ENCODE data around the gene UBA1. TPM values are rescaled to one million over a fixed set of nuclear protein-coding genes. Genes with fewer than 3 reads are reported as not detected.

Gene UBA1
- total and polyA plus RNA-seq, 2 donors, result 61.0 to 119 TPM

DNA sequence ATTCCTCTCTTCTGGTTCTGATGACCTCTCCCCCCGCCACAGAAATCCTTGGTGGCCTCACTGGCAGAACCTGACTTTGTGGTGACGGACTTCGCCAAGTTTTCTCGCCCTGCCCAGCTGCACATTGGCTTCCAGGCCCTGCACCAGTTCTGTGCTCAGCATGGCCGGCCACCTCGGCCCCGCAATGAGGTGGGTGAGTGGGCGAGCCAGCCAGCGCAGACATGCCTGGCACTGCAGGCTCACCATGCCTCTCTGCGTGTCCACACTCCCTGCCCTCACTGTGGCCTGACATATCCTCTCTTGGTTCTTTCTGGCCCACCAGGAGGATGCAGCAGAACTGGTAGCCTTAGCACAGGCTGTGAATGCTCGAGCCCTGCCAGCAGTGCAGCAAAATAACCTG, 8.7 kb downstream of the UBA1 start:
- Histone ChIP-seq H3K4me1 (ENCODE audit: insufficient read depth) (no peaks in the 10 kb centered on the region), H3K27ac (ENCODE audit: low read depth) (no peak overlapping the region), H3K4me3 (ENCODE audit: low read depth, low read length) (no peak overlapping the region), H3K36me3 (ENCODE audit: insufficient read depth) (peaks cover 12% of the 10 kb centered on the region)
- no peak for DNase-seq (ENCODE audit: extremely low spot score)
- 95% methylated on average over 11 of the region's 11 CpGs for WGBS

DNA sequence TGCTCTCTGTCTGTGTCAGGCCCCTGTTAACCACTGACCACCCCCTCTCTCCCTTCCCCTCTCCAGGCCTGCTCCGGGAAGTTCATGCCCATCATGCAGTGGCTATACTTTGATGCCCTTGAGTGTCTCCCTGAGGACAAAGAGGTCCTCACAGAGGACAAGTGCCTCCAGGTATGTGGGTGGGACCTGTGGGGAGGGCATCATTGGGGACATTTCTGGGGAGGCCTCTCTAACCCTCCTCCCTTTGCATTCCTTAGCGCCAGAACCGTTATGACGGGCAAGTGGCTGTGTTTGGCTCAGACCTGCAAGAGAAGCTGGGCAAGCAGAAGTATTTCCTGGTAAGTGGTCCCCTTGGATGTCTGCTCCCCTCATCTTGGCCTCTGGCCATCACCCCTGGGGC, 9.2 kb downstream of the UBA1 start:
- 70% methylated on average over 4 of the region's 4 CpGs for WGBS
- H3K36me3 ChIP-seq (ENCODE audit: insufficient read depth), result peaks cover 12% of the 10 kb centered on the region

DNA sequence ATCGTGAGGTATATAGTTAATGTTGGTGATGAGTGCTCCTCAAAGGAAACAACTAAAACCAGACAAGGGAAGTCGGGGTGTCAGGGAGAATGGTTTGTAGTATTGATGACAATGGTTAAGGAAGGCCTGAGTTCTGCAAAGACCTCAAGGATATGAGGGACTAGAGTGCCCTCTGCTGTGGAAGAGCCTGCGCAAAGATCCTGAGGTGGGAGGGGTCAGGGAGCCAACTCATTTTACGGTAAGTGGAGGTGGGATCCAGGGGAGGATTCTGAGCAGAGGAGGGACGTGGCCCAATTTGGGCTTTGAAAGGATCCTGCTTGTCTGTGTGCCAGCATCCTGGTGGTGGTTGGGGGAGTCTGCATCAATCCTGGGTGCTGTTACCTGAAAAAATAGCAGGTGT, 11.3 kb downstream of the UBA1 start:
- H3K4me1 ChIP-seq (ENCODE audit: insufficient read depth), result no peaks in the 10 kb centered on the region
- no peak overlapping the region for H3K4me3 ChIP-seq (ENCODE audit: low read depth, low read length)
- H3K36me3 ChIP-seq (ENCODE audit: insufficient read depth), result peaks cover 11% of the 10 kb centered on the region
- DNase-seq (ENCODE audit: extremely low spot score), result no peak
- WGBS, result 65% methylated on average over 5 of the region's 5 CpGs
- H3K27ac ChIP-seq (ENCODE audit: low read depth), result no peak overlapping the region

More for the DNA sequence above, 9.2 kb downstream of the UBA1 start:
- Histone ChIP-seq H3K27ac (ENCODE audit: low read depth) (no peak overlapping the region), H3K4me1 (ENCODE audit: insufficient read depth) (no peaks in the 10 kb centered on the region), H3K4me3 (ENCODE audit: low read depth, low read length) (no peak overlapping the region)
- DNase-seq (ENCODE audit: extremely low spot score), result no peak

DNA sequence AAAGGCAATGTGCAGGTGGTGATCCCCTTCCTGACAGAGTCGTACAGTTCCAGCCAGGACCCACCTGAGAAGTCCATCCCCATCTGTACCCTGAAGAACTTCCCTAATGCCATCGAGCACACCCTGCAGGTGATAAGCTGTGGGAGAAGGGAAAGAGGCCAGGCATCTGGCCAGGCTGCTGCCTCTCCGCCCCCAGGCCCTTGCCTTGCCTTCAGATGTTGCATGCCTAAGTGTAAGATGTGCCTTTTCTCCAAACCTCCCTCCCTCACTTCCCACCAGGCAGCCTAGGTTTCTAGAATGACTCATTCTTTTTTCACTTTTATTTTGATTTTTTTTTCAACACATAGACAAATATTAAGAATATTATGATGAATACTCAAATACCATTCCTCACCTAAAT, 12.7 kb downstream of the UBA1 start:
- H3K4me1 ChIP-seq (ENCODE audit: insufficient read depth), result no peaks in the 10 kb centered on the region
- H3K4me3 ChIP-seq (ENCODE audit: low read depth, low read length), result no peak overlapping the region
- no peak overlapping the region for H3K27ac ChIP-seq (ENCODE audit: low read depth)
- DNase-seq (ENCODE audit: extremely low spot score), result no peak
- peaks cover 13% of the 10 kb centered on the region for H3K36me3 ChIP-seq (ENCODE audit: insufficient read depth)
- WGBS, result 75% methylated on average over 3 of the region's 3 CpGs

DNA sequence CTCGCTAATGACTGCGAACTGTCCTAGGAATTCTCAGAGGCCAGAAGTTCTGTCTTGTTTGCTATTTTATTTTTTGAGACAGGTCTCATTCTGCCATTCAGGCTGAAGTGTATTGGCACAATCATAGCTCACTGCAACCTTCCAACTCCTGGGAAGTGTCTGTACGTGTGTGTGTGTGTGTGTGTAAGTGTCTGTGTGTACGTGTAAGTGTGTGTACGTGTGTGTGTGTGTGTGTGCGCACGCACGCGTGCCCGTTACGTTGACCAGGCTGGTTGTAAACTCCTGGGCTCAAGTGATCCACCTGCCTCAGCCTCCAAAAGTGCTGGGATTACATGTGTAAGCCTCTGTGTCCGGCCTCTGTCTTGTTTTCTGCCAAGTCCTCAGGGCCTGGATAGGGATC, 14.5 kb downstream of the UBA1 start:
- no peak for DNase-seq (ENCODE audit: extremely low spot score)
- H3K36me3 ChIP-seq (ENCODE audit: insufficient read depth), result peaks cover 15% of the 10 kb centered on the region
- 80% methylated on average over 12 of the region's 12 CpGs for WGBS
- H3K4me3 ChIP-seq (ENCODE audit: low read depth, low read length), result no peak overlapping the region
- no peak overlapping the region for H3K27ac ChIP-seq (ENCODE audit: low read depth)
- H3K4me1 ChIP-seq (ENCODE audit: insufficient read depth), result no peaks in the 10 kb centered on the region

DNA sequence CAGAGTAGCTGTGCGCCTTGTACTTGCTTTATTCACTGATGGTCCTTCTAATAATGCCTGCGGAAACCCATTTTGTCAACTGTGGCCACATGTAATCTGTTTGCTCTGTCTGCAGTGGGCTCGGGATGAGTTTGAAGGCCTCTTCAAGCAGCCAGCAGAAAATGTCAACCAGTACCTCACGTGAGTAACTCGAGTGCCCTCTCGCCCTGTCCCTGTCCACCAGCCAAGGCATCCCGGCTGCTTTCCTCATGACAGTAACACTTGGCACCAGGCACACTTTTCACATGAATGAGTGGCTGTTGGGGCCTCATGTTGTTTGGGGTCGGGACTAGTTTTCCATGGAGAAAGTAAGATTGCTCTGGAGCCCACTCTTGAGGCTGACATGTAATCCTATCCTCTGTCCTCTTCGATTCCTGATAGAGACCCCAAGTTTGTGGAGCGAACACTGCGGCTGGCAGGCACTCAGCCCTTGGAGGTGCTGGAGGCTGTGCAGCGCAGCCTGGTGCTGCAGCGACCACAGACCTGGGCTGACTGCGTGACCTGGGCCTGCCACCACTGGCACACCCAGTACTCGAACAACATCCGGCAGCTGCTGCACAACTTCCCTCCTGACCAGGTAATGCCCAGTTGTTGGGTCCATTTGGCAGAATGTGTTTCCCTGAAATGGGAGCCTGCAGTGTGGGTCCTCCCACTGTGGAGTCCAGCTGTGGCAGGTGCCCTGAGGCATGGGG, 16.0 kb downstream of the UBA1 start:
- no peak overlapping the region for H3K27ac ChIP-seq (ENCODE audit: low read depth)
- WGBS, result 88% methylated on average over 16 of the region's 16 CpGs
- DNase-seq (ENCODE audit: extremely low spot score), result no peak
- no peaks in the 10 kb centered on the region for H3K4me1 ChIP-seq (ENCODE audit: insufficient read depth)
- peaks cover 12% of the 10 kb centered on the region for H3K36me3 ChIP-seq (ENCODE audit: insufficient read depth)
- H3K4me3 ChIP-seq (ENCODE audit: low read depth, low read length), result no peak overlapping the region

DNA sequence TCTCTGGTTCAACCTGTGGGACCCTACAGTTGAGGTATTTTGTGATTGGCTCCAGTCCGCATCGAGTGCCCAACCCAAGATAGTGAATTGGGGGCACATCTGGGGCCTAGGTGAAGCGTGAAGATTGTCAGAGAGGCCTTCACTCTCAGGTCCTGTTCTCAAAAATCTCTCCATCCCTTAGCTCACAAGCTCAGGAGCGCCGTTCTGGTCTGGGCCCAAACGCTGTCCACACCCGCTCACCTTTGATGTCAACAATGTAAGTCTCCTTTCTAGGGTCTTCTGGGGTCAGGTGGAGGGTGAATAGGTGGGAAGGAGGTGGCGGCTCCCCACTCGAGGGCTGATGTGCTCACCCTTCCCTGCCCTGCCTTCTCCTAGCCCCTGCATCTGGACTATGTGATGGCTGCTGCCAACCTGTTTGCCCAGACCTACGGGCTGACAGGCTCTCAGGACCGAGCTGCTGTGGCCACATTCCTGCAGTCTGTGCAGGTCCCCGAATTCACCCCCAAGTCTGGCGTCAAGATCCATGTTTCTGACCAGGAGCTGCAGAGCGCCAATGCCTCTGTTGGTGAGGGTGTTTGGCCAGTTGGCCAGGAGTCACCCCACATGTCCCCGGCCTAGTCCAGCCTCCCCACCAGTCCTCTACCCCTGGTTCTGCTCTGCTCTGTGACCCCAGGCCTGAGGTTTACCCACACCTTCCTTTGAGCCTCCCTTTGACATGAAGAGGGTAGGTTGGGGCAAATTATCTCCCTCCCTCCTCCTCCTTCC, 17.2 kb downstream of the UBA1 start:
- Histone ChIP-seq H3K4me3 (ENCODE audit: low read depth, low read length) (no peak overlapping the region), H3K27ac (ENCODE audit: low read depth) (no peak overlapping the region), H3K36me3 (ENCODE audit: insufficient read depth) (peaks cover 12% of the 10 kb centered on the region), H3K4me1 (ENCODE audit: insufficient read depth) (no peaks in the 10 kb centered on the region)
- WGBS, result 90% methylated on average over 15 of the region's 15 CpGs
- no peak for DNase-seq (ENCODE audit: extremely low spot score)

DNA sequence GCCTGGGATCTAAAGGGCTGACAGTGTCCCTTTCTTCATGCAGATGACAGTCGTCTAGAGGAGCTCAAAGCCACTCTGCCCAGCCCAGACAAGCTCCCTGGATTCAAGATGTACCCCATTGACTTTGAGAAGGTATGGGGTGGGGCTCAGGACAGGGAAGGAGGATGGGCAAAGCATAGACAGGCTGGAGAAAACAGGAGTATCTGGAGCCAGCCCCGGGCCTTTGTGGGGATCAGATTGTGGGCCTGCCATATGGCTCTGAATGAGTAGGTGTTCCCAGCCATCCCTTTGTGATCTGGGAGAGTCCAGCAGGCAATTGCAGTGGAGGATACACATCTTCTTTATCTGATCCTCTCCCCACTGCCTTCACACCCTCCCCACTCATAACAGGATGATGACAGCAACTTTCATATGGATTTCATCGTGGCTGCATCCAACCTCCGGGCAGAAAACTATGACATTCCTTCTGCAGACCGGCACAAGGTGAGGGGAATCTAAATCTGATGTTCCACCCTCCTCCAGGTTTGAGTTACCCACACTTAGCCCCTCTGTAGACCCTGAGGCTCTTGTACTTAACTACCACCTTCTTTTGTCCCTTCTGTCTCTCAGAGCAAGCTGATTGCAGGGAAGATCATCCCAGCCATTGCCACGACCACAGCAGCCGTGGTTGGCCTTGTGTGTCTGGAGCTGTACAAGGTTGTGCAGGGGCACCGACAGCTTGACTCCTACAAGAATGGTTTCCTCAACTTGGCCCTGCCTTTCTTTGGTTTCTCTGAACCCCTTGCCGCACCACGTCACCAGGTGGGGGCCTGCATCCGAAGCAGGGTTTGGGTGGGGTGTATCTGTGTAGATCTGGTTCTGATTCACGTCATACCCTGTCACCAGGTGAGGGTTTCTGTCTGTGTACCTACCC, 19.0 kb downstream of the UBA1 start:
- no peak overlapping the region for H3K27ac ChIP-seq (ENCODE audit: low read depth)
- WGBS, result 89% methylated on average over 12 of the region's 12 CpGs
- peaks cover 8% of the 10 kb centered on the region for H3K36me3 ChIP-seq (ENCODE audit: insufficient read depth)
- no peaks in the 10 kb centered on the region for H3K4me1 ChIP-seq (ENCODE audit: insufficient read depth)
- DNase-seq (ENCODE audit: extremely low spot score), result no peak
- no peak overlapping the region for H3K4me3 ChIP-seq (ENCODE audit: low read depth, low read length)

DNA sequence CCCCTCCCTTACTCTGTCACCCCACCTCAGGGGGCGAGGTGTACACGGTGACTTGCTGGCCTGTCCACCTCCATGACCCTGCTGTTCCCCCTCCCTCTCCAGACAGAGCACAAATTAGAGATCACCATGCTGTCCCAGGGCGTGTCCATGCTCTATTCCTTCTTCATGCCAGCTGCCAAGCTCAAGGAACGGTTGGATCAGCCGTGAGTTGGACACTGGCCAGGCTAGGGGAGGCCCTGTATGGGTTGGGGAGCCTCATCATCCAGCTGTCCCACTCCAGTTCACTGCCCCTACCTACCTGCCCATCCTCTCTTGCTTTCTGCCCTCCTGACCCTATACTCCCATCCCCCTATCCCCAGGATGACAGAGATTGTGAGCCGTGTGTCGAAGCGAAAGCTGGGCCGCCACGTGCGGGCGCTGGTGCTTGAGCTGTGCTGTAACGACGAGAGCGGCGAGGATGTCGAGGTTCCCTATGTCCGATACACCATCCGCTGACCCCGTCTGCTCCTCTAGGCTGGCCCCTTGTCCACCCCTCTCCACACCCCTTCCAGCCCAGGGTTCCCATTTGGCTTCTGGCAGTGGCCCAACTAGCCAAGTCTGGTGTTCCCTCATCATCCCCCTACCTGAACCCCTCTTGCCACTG, 20.9 kb downstream of the UBA1 start:
- no peaks in the 10 kb centered on the region for H3K4me1 ChIP-seq (ENCODE audit: insufficient read depth)
- H3K4me3 ChIP-seq (ENCODE audit: low read depth, low read length), result no peak overlapping the region
- WGBS, result 81% methylated on average over 20 of the region's 20 CpGs
- H3K27ac ChIP-seq (ENCODE audit: low read depth), result no peak overlapping the region
- H3K36me3 ChIP-seq (ENCODE audit: insufficient read depth), result peaks cover 5% of the 10 kb centered on the region
- DNase-seq (ENCODE audit: extremely low spot score), result no peak

DNA sequence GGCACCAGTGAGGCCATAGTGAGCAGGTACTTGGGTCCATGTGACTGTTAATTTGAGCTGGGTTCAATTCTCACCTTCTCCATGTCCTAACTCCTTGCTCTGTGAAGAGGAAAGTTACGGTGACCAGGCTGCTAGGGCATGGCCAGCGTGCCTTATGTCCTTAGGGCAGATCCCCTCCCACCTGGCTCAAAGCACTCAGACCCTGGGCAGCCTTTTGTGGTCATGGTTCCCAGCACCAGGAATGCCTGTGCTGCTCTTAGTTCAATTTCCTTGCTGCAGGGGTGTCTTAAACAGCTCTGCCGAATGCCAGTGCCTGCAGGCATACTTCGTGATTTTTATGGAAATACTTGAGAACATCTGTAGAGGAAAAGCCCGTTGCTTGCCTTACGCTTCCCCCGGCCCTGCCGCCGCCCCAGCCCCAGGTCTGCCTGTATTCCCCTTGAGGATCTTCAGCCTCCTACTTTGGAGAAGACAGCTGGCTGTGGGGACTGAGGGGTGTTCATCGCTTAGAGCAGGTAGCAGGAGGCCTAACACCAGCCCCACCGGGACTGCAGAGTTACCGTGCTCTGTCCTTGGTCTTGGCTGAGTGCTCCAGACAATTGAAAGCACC, 21.8 kb downstream of the UBA1 start:
- 81% methylated on average over 12 of the region's 12 CpGs for WGBS
- H3K4me1 ChIP-seq (ENCODE audit: insufficient read depth), result no peaks in the 10 kb centered on the region
- no peak overlapping the region for H3K27ac ChIP-seq (ENCODE audit: low read depth)
- no peak for DNase-seq (ENCODE audit: extremely low spot score)
- peaks cover 5% of the 10 kb centered on the region for H3K36me3 ChIP-seq (ENCODE audit: insufficient read depth)
- H3K4me3 ChIP-seq (ENCODE audit: low read depth, low read length), result no peak overlapping the region

DNA sequence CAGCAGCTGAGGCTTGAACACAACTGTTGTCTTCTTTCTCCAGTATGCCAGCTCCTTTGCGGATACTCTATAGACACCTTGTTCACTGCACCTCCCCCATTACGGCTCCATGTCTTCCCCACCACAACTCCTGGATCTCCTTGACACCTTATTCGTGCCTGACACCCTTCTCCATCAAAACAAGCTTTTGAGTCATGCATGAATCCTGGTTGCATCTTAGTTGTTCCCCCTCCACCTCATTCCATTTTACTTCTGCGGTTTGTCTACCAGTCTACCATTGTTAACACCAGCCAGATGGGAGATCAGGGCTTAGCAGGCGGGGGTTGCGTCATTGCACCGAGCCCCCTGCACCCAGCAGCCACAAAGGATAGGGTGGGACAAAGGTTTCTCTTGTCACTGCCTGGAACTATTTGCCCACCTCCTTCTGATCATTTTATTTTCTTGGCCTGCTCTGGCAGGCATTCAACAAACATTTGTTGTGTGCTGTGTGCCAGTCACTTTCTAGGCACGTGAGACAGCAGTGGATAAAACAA, 22.8 kb downstream of the UBA1 start:
- no peak for DNase-seq (ENCODE audit: extremely low spot score)
- Histone ChIP-seq H3K36me3 (ENCODE audit: insufficient read depth) (peaks cover 3% of the 10 kb centered on the region), H3K4me1 (ENCODE audit: insufficient read depth) (no peaks in the 10 kb centered on the region), H3K27ac (ENCODE audit: low read depth) (no peak overlapping the region), H3K4me3 (ENCODE audit: low read depth, low read length) (no peak overlapping the region)
- 73% methylated on average over 8 of the region's 8 CpGs for WGBS

DNA sequence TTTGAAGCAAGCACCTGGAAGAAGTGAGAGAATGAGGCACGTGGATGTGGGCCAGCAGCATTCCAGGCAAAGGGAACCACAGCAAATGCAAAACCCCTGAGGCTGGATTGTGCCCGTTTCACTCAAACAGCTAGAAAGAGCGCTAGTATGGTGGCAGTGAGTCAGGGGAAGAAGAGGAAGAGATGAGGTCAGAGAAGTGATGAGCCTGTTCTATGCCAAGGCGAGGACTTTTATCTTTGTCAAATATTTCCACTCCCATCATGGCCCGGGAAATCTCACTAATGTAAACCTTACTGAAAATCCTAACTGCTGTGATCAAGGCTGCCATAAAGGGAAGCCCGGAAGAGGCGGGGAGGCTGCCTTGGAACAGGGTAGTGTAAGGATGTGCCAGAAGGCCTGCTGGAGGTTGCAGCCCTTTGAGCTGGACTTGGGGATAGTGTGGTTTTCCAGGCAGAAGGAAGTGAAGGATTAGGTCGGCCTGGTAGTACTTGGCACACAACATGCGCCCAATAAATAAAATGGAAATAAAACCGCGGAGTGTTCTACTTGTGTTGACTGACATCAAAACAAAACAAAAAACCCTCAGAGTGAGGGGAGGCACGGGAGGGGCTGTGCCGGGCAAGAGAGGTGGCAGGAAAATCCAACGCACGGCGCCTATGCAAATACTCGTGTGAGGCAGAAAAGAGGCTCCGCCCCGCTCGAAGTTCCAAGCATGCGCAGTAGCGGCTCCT, 23.7 kb downstream of the UBA1 start:
- H3K27ac ChIP-seq (ENCODE audit: low read depth), result peak overlapping the region; percentile 62
- no peaks in the 10 kb centered on the region for H3K4me1 ChIP-seq (ENCODE audit: insufficient read depth)
- peaks cover 1% of the 10 kb centered on the region for H3K36me3 ChIP-seq (ENCODE audit: insufficient read depth)
- DNase-seq (ENCODE audit: extremely low spot score), result no peak
- 3% methylated on average over 22 of the region's 22 CpGs for WGBS
- no peak overlapping the region for H3K4me3 ChIP-seq (ENCODE audit: low read depth, low read length)

All from urinary bladder (tissue), 4 donors.